Keratinocyte (primary cell): ENCODE data around the gene ARHGEF19. TPM values are rescaled to one million over a fixed set of nuclear protein-coding genes. Genes with fewer than 3 reads are reported as not detected.

Experiments
- DNase-seq: peaks from one replicate; pipeline ENCODE4 v3.0.0-alpha.2; 2011; ENCODE audit warnings: low read depth, missing footprints, low spot score
- FAIRE-seq: peaks from 2 replicates; lab custom pipeline; 2011; peaks lifted over from hg19 to GRCh38; lab: Jason Lieb, UNC
- H2AFZ ChIP-seq: 2 replicates; pipeline ENCODE4 v1.6.0; 2012; ENCODE audit warnings: low read length, control low read depth, inconsistent platforms; ENCODE audit not compliant: control insufficient read depth
- H3K27ac ChIP-seq: 2 replicates; pipeline ENCODE4 v1.5.1; 2011; ENCODE audit warnings: low read length; ENCODE audit not compliant: control insufficient read depth, insufficient read depth
- H3K27me3 ChIP-seq: 3 replicates; pipeline ENCODE4 v1.6.0; 2011; ENCODE audit warnings: low read length; ENCODE audit not compliant: control insufficient read depth, insufficient read depth; ENCODE audit errors: extremely low read depth
- H3K36me3 ChIP-seq, 2 experiments: 2 replicates in 1 of 2; 3 replicates in 1 of 2; pipeline ENCODE4 v1.5.1; 2011; ENCODE audit warnings: low read length in 2 of 2, mild to moderate bottlenecking in 1 of 2; ENCODE audit not compliant: control insufficient read depth in 2 of 2, insufficient read depth in 2 of 2; ENCODE audit errors: extremely low read depth in 1 of 2
- H3K4me1 ChIP-seq: 3 replicates; pipeline ENCODE4 v1.5.1; 2011; ENCODE audit warnings: low read length; ENCODE audit not compliant: control insufficient read depth, insufficient read depth; ENCODE audit errors: extremely low read depth
- H3K4me2 ChIP-seq: 3 replicates; pipeline ENCODE4 v1.6.0; 2011; ENCODE audit warnings: low read depth, low read length; ENCODE audit not compliant: control insufficient read depth, insufficient read depth; ENCODE audit errors: extremely low read depth
- H3K4me3 ChIP-seq, 3 experiments: fragments of 200-600 bp in 1 of 3; sonication (generic) in 1 of 3; 2 replicates in 2 of 3; 3 replicates in 1 of 3; pipeline ENCODE4 v1.5.1; 2011 to 2016; ENCODE audit warnings: low read length in 3 of 3, mild to moderate bottlenecking in 3 of 3, control low read depth in 2 of 3, inconsistent platforms in 1 of 3, low read depth in 1 of 3, mixed read lengths in 1 of 3, mixed run types in 1 of 3, moderate library complexity in 1 of 3; ENCODE audit not compliant: control insufficient read depth in 2 of 3, insufficient read depth in 2 of 3; ENCODE audit errors: extremely low read depth in 1 of 3
- H3K79me2 ChIP-seq: 2 replicates; pipeline ENCODE4 v1.6.0; 2012; ENCODE audit warnings: low read length; ENCODE audit not compliant: control insufficient read depth, insufficient read depth
- H3K9ac ChIP-seq: 3 replicates; pipeline ENCODE4 v1.6.0; 2011; ENCODE audit warnings: low read length; ENCODE audit not compliant: control insufficient read depth, insufficient read depth; ENCODE audit errors: extremely low read depth
- H3K9me1 ChIP-seq: 3 replicates; pipeline ENCODE4 v1.6.0; 2011; ENCODE audit warnings: low read length; ENCODE audit not compliant: control insufficient read depth, insufficient read depth; ENCODE audit errors: extremely low read depth
- H3K9me3 ChIP-seq: 2 replicates; pipeline ENCODE4 v1.5.1; 2012; ENCODE audit warnings: low read depth, low read length; ENCODE audit not compliant: control insufficient read depth
- H4K20me1 ChIP-seq: 3 replicates; pipeline ENCODE4 v1.6.0; 2011; ENCODE audit warnings: low read length; ENCODE audit not compliant: control insufficient read depth, insufficient read depth; ENCODE audit errors: extremely low read depth
- EZH2 ChIP-seq: IDR thresholded peaks from one replicate; pipeline ENCODE4 v1.6.1; 2012; ENCODE audit warnings: inconsistent platforms, mild to moderate bottlenecking, low read length, moderate library complexity
- dilution Hi-C: fragments of 300-500 bp; cut with MboI; formaldehyde crosslinking; loops from one replicate; pipeline ENCODE4 v1.7.0; 2020; ENCODE audit warnings: low sequenced_read_pairs; ENCODE audit not compliant: extremely low pct_ligation_motif_present
- polyA plus RNA-seq, 5 experiments: library from polyadenylated mRNA; depleted of rRNA in 3 of 5; stranded (reverse) in 3 of 5; stranded (forward) in 1 of 5; unstranded in 1 of 5; fragments of >200 nt; gene quantifications; 1 replicate in 1 of 5; 2 replicates in 3 of 5; 3 replicates in 1 of 5; pipeline versions ENCODE4 v1.2.1 to v1.2.3, GENCODE V29; 2011 to 2012; ENCODE audit warnings: missing spikeins in 2 of 5, low read depth in 1 of 5, low replicate concordance in 1 of 5
- TF ChIP-seq, protein P1 (sequence below), 3 experiments: IDR thresholded peaks in 1 of 3; conservative IDR thresholded peaks in 1 of 3; optimal IDR thresholded peaks in 1 of 3; 2 replicates in 2 of 3; 3 replicates in 1 of 3; pipeline versions ENCODE3 to v1.5.1; 2011; ENCODE audit warnings: low read length in 3 of 3, mild to moderate bottlenecking in 3 of 3, moderate library complexity in 2 of 3, control low read depth in 1 of 3, inconsistent platforms in 1 of 3; ENCODE audit not compliant: insufficient read depth in 2 of 3; ENCODE audit errors: extremely low read depth in 1 of 3

The ARHGEF19 gene
- polyA plus RNA-seq, 1 donor (not counting 4 experiments of a cell fraction or from before 2014, with no cell fraction given), result 5.0 TPM

DNA sequence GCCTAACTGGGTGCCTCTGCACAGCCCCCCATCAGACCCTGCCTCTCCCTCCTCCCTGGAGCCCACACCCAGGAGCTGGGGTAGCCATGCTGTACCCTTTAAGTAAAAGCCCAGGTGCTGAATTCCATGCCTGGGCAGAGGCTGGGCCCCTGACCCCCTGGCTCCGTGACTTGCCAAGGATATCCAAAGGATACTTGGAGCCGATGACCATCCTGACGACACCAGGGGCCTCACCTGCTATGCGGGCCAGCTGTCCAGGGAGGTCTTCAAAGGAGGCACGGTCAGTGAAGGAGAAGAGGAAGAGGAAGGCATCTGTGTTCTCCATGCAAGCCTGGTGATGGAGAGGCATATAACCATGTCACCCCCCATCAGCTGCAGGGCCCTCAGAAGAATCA lies 19.9 kb upstream of the ARHGEF19 start:
- peaks cover 17% of the 10 kb centered on the region for H3K4me1 ChIP-seq
- H3K9me3 ChIP-seq, result no peaks in the 10 kb centered on the region
- no peak for DNase-seq
- no peaks in the 10 kb centered on the region for H3K79me2 ChIP-seq
- dilution Hi-C loops, result no loop called here
- no peak for FAIRE-seq
- no peak overlapping the region for H3K4me2 ChIP-seq
- no peaks in the 10 kb centered on the region for H3K9me1 ChIP-seq
- no peak overlapping the region for H3K4me3 ChIP-seq
- no peaks in the 10 kb centered on the region for H4K20me1 ChIP-seq
- TF ChIP-seq, protein P1, sequence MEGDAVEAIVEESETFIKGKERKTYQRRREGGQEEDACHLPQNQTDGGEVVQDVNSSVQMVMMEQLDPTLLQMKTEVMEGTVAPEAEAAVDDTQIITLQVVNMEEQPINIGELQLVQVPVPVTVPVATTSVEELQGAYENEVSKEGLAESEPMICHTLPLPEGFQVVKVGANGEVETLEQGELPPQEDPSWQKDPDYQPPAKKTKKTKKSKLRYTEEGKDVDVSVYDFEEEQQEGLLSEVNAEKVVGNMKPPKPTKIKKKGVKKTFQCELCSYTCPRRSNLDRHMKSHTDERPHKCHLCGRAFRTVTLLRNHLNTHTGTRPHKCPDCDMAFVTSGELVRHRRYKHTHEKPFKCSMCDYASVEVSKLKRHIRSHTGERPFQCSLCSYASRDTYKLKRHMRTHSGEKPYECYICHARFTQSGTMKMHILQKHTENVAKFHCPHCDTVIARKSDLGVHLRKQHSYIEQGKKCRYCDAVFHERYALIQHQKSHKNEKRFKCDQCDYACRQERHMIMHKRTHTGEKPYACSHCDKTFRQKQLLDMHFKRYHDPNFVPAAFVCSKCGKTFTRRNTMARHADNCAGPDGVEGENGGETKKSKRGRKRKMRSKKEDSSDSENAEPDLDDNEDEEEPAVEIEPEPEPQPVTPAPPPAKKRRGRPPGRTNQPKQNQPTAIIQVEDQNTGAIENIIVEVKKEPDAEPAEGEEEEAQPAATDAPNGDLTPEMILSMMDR (optimal IDR thresholded peaks at IDR 0.05 in 1 of 3, IDR thresholded peaks at IDR 0.05 in 1 of 3, conservative IDR thresholded peaks at IDR 0.05 in 1 of 3; ENCODE audit: extremely low read depth in 1 of 3, insufficient read depth in 2 of 3, low read length in 3 of 3), result no peak
- no peak for TF ChIP-seq EZH2
- no peak overlapping the region for H2AFZ ChIP-seq
- H3K27me3 ChIP-seq, result peaks cover 7% of the 10 kb centered on the region
- H3K36me3 ChIP-seq, result peaks cover 0 to 2% of the 10 kb centered on the region in 2 experiments
- H3K9ac ChIP-seq, result no peak overlapping the region
- H3K27ac ChIP-seq, result no peak overlapping the region

DNA sequence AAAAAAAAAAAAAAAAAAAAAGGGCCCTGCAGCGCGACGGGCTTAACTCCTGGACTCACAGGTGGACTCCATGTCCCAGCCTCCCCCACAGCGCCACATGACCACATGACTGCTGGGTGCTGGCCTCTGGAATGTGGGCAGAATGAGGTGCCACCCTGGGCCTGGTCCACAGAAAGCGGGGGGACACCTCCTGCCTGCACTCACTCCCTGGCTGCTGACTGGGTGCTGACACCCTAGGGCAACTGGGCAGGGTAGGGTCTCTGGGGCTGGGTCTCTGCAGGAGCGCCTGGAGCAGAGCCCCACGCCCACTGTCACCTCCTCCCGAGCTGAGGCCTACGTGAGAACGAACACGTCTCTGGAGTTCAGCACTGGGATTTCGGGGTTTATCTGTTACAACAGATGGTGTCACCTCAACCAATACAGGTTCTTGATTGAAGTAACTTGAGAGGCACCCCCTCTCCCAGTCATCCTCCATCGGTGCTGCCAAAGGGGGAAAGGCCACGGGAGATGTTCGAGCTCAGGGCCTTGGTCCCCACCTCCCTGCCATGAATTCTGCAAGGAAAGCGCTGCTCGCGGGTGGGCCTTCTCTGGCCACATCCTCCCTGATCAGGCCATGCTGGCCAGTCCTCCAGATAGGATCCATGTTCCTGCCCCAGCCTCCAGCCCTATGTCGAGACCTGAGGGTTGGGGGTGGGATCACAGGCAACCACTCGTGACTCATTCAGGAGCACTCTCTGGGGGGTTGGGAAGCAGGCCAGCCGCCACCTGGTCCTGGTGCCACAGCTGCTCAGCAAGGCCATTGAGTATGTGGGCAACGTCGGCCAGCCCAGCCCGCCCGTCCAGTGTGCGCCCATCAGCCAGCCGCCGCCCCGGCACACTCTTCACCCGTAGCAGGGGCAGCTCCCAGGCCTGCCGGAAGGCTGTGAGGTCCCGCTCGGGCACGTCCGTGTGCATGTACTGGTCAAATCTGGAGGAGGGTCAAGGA lies 19.2 kb upstream of the ARHGEF19 start:
- H3K9me1 ChIP-seq, result no peaks in the 10 kb centered on the region
- H3K4me3 ChIP-seq, result no peak overlapping the region
- no peak overlapping the region for H3K4me2 ChIP-seq
- peaks cover 0 to 2% of the 10 kb centered on the region in 2 experiments for H3K36me3 ChIP-seq
- H3K27me3 ChIP-seq, result peaks cover 13% of the 10 kb centered on the region
- DNase-seq (no peak), FAIRE-seq (no peak)
- H3K4me1 ChIP-seq, result peaks cover 15% of the 10 kb centered on the region
- H3K9ac ChIP-seq, result no peak overlapping the region
- H2AFZ ChIP-seq, result no peak overlapping the region
- dilution Hi-C loops, result no loop called here
- no peaks in the 10 kb centered on the region for H3K79me2 ChIP-seq
- TF ChIP-seq, protein P1 (optimal IDR thresholded peaks at IDR 0.05 in 1 of 3, IDR thresholded peaks at IDR 0.05 in 1 of 3, conservative IDR thresholded peaks at IDR 0.05 in 1 of 3; ENCODE audit: extremely low read depth in 1 of 3, insufficient read depth in 2 of 3, low read length in 3 of 3), result no peak
- no peak for TF ChIP-seq EZH2
- no peaks in the 10 kb centered on the region for H4K20me1 ChIP-seq
- H3K27ac ChIP-seq, result no peak overlapping the region
- H3K9me3 ChIP-seq, result no peaks in the 10 kb centered on the region
